ENCODE results near the gene MIEN1. TPM values are rescaled to one million over a fixed set of nuclear protein-coding genes. Genes with fewer than 3 reads are reported as not detected.
A peak's percentile ranks its signal among the peaks of the same experiment; 100 is the strongest.

MIEN1 gene
- total RNA-seq, 1 donor from 2014 or later = 26.6 TPM

DNA sequence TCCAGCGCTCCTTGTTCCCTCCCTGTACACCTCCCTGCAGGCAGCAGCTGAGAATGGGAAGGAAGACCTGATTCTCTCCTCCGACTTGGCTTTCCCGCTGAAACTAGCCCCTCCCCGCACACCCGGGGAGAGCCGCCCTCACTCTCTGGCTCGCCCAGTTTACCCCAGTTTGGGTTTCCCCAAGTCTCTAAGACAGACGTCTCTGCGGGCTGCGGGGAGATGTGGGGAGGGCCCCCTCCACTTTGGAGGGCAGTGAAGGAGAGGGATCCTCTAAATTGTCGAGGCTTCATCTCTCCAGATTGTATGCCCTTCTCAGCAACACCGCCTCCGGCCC, 8.2 kb upstream of the MIEN1 start:
- TF ChIP-seq, protein P1, sequence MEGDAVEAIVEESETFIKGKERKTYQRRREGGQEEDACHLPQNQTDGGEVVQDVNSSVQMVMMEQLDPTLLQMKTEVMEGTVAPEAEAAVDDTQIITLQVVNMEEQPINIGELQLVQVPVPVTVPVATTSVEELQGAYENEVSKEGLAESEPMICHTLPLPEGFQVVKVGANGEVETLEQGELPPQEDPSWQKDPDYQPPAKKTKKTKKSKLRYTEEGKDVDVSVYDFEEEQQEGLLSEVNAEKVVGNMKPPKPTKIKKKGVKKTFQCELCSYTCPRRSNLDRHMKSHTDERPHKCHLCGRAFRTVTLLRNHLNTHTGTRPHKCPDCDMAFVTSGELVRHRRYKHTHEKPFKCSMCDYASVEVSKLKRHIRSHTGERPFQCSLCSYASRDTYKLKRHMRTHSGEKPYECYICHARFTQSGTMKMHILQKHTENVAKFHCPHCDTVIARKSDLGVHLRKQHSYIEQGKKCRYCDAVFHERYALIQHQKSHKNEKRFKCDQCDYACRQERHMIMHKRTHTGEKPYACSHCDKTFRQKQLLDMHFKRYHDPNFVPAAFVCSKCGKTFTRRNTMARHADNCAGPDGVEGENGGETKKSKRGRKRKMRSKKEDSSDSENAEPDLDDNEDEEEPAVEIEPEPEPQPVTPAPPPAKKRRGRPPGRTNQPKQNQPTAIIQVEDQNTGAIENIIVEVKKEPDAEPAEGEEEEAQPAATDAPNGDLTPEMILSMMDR (IDR thresholded peaks at IDR 0.05; ENCODE audit: insufficient read depth, low read length, severe bottlenecking) = no peak

DNA sequence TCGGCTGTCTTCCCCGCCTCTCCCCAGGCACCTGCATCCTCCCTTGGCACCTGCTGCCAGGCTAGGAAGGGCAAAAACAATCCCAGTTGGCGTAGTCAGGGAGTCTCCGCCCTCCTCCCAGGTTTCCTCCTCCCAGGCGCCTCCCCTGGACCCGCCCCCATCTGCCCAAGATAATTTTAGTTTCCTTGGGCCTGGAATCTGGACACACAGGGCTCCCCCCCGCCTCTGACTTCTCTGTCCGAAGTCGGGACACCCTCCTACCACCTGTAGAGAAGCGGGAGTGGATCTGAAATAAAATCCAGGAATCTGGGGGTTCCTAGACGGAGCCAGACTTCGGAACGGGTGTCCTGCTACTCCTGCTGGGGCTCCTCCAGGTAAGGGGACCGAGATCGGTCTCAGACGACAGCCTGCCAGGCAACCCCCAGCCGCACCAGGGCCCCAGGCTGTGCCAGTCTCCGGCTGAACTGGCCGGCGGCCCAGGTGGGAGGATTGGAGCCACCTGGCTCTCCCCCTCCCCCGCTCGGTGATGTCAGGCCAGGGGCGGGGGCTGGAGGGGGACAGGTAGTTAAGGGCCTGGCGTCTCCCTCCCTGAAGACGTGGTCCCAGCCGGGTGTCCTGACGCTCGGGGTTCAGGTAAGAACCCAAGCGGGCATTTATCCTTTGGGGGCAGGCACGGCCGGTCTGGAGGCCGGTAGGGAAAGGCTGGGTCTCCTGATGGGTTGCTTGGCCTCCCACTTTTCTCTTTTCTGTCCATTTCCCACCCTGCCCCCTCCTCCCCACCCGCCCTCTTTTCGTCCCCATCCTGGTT, 7.6 kb upstream of the MIEN1 start, which contains the start of gene GRB7:
Gene GRB7 (plus strand): TSS at position 179 of the 808 bp plus-strand sequence. CDS start 4,364 bp downstream, outside the sequence.
- FAIRE-seq = peak; percentile 50
- peak; percentile 65 for DNase-seq (ENCODE audit: low read depth)
- H3K4me3 ChIP-seq (ENCODE audit: low read depth, low read length) = peak within 1 kb of the TSS; percentile 52
- H3K36me3 ChIP-seq (ENCODE audit: control insufficient read depth, insufficient read depth, low read length) = peaks cover 5% of the 10 kb centered on the region
- TF ChIP-seq, protein P1 (IDR thresholded peaks at IDR 0.05; ENCODE audit: insufficient read depth, low read length, severe bottlenecking) = no peak
- no peaks in the 10 kb centered on the region for H3K27me3 ChIP-seq (ENCODE audit: control insufficient read depth, insufficient read depth, low read length)

More for the DNA sequence above, 8.2 kb upstream of the MIEN1 start:
- Histone ChIP-seq H3K36me3 (ENCODE audit: control insufficient read depth, insufficient read depth, low read length) (peaks cover 7% of the 10 kb centered on the region), H3K4me3 (ENCODE audit: low read depth, low read length) (peak overlapping the region; percentile 52), H3K27me3 (ENCODE audit: control insufficient read depth, insufficient read depth, low read length) (no peaks in the 10 kb centered on the region)
- FAIRE-seq = no peak
- DNase-seq (ENCODE audit: low read depth) = peak; percentile 50

DNA sequence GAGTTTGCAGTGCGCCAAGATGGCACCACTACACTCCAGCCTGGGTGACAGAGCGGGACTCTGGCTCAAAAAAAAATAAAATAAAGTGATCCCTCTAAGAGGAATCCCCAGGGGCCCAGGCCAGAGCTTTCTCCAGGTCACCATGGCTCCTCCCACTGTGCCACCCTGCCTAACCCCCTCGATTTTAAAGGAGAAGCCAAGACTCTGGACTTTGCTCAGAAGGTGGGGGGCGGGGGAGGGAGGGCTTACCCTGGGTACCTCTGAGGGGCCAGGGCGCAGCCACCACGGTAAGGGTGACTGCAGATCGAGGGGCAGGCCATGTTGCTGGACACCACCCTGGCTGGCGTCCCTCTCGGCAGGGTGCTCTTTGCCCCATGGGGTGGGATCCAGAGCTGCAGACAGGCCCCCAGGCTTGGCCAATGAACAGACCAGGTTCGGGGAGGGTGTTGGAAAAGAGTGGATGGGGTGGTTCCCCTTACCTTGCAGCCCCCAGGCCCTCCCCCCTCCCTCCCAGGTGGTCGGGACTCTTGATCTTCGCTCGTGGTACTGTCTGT, 7.0 kb upstream of the MIEN1 start:
- DNase-seq (ENCODE audit: low read depth) = no peak
- FAIRE-seq = no peak
- Histone ChIP-seq H3K36me3 (ENCODE audit: control insufficient read depth, insufficient read depth, low read length) (peaks cover 3% of the 10 kb centered on the region), H3K4me3 (ENCODE audit: low read depth, low read length) (peak overlapping the region; percentile 52), H3K27me3 (ENCODE audit: control insufficient read depth, insufficient read depth, low read length) (no peaks in the 10 kb centered on the region)
- TF ChIP-seq, protein P1 (IDR thresholded peaks at IDR 0.05; ENCODE audit: insufficient read depth, low read length, severe bottlenecking) = no peak

DNA sequence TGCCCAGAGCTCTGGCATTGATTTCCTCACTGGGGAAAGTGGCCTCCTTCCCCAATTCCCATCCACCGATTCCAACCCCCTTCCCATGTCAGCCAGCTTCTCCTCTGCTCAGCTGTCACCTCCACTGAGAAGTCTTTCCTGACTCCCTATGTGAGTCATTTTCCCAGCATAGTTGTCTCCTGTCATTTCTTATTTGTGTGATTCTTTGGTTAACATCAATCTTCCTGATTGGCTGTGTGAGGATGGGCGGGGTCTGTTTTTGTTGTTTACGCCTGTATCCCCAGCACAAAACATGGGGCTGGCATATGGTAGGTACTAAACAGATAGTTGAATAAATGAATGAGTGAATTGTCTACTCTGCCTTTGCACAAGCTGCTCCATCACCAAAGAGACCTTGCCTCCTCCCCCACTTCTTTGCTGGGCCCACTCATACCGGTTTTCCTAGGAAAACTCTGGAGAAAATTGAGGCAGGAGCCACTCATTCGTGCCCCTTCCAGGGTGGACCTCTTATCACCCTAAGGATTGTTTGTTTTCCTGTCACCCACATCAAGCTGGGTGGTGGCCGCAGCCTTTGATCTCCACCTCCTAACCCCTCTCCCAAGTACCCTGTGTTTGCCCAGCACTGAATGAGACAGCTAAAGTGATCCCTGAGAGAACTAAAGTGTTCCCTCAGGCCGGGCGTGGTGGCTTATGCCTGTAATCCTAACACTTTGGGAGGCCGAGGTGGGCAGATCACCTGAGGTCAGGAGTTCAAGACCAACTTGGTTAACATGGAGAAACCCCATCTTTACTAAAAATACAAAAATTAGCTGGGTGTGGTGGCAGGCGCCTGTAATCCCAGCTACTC, 6.2 kb upstream of the MIEN1 start:
- TF ChIP-seq, protein P1 (IDR thresholded peaks at IDR 0.05; ENCODE audit: insufficient read depth, low read length, severe bottlenecking) = no peak
- no peaks in the 10 kb centered on the region for H3K27me3 ChIP-seq (ENCODE audit: control insufficient read depth, insufficient read depth, low read length)
- no peaks in the 10 kb centered on the region for H3K36me3 ChIP-seq (ENCODE audit: control insufficient read depth, insufficient read depth, low read length)
- FAIRE-seq (peak; percentile 89), DNase-seq (ENCODE audit: low read depth) (peak; percentile 35)
- no peak overlapping the region for H3K4me3 ChIP-seq (ENCODE audit: low read depth, low read length)

DNA sequence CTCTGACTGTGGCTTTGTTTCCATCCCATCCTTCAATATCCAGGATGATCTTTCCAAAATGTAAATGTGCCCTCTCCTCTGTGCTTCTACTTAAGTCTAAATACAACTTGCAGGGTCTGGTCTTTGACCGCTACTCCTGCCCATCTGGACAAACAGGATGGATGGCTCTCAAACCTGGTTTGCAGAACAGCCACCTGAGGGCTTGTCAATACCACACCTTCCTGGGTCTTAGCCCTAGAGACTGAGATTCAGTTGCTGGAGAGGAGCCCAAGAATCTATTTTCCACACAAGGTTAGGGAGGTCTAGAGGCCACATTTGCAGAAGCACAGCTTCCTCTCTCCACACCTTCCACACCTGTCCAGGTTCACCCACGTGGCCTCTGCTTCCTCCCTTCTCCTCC, 5.5 kb upstream of the MIEN1 start:
- FAIRE-seq = no peak
- no peak for DNase-seq (ENCODE audit: low read depth)
- Histone ChIP-seq H3K4me3 (ENCODE audit: low read depth, low read length) (no peak overlapping the region), H3K27me3 (ENCODE audit: control insufficient read depth, insufficient read depth, low read length) (no peaks in the 10 kb centered on the region), H3K36me3 (ENCODE audit: control insufficient read depth, insufficient read depth, low read length) (no peaks in the 10 kb centered on the region)
- TF ChIP-seq, protein P1 (IDR thresholded peaks at IDR 0.05; ENCODE audit: insufficient read depth, low read length, severe bottlenecking) = no peak

Data from bronchial epithelial cell (primary cell).